ENCODE data around the gene TUBGCP6. TPM values are rescaled to one million over a fixed set of nuclear protein-coding genes. Genes with fewer than 3 reads are reported as not detected.
A peak's percentile ranks its signal among the peaks of the same experiment; 100 is the strongest.

TUBGCP6 gene
- total and polyA plus RNA-seq, 10 of the 15 experiments (the other 5 are each of a cell fraction or from before 2014, with no cell fraction given), result 0.74 to 41.4 (median 19.4) TPM

DNA sequence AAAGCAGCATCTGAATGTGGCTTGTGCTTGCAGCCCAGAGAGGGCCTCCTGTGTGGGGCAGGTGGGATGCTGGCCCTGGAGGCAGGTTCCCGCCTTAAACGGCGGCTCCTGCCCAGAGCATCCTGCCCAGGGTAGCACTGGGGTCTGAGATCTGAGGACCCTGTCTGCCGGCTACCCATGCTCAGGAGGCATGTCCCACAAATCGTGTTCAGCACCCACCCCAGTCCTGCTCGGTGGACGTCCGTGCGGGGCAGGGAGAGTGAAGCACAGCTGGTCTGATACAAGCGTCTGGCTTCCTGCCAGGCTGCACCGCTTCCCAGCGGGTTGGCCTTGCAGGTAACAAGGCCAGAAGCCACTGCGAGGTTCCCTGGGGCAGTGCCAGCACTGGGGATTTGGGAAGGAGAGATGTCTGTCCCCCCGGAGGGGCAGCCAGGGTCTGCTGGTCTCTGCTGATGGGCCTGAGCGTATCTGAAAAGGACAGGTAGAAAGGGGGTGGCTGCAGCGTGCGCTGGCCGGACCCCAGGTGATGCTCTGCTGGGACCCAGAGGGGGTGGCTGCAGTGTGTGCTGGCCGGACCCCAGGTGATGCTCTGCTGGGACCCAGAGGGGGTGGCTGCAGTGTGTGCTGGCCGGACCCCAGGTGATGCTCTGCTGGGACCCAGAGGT lies 55.5 kb downstream of the TUBGCP6 start:
- POLR2A ChIA-PET, result no interaction called here
- TF ChIP-seq FOS (IDR thresholded peaks at IDR 0.05; ENCODE audit: borderline replicate concordance, extremely low read depth, insufficient read length), result no peak
- no peak for TF ChIP-seq SUZ12 (IDR thresholded peaks at IDR 0.05; ENCODE audit: unreplicated experiment)
- no peak for TF ChIP-seq ZNF592 (IDR thresholded peaks at IDR 0.05)
- no peak for TF ChIP-seq CHD4 (IDR thresholded peaks at IDR 0.05)
- TF ChIP-seq CBX3 (IDR thresholded peaks at IDR 0.05; ENCODE audit: borderline replicate concordance, low read depth), result no peak
- no peak for TF ChIP-seq EZH2 (IDR thresholded peaks at IDR 0.05; ENCODE audit: borderline replicate concordance, control insufficient read depth, low read depth, low read length)
- no peak for TF ChIP-seq POU2F2 (IDR thresholded peaks at IDR 0.05; ENCODE audit: borderline replicate concordance, low read depth, low read length)
- TF ChIP-seq SIX5 (IDR thresholded peaks at IDR 0.05; ENCODE audit: low read depth, low read length, severe bottlenecking), result no peak
- no peak for TF ChIP-seq IKZF1 (conservative IDR thresholded peaks at IDR 0.05)
- TF ChIP-seq CEBPB (IDR thresholded peaks at IDR 0.05; ENCODE audit: borderline replicate concordance in 1 of 2, low read depth in 2 of 2, low read length in 2 of 2), result no peak
- no peak for TF ChIP-seq MTA3 (IDR thresholded peaks at IDR 0.05; ENCODE audit: borderline replicate concordance, low read length)
- TF ChIP-seq, protein P1, sequence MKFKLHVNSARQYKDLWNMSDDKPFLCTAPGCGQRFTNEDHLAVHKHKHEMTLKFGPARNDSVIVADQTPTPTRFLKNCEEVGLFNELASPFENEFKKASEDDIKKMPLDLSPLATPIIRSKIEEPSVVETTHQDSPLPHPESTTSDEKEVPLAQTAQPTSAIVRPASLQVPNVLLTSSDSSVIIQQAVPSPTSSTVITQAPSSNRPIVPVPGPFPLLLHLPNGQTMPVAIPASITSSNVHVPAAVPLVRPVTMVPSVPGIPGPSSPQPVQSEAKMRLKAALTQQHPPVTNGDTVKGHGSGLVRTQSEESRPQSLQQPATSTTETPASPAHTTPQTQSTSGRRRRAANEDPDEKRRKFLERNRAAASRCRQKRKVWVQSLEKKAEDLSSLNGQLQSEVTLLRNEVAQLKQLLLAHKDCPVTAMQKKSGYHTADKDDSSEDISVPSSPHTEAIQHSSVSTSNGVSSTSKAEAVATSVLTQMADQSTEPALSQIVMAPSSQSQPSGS (IDR thresholded peaks at IDR 0.05; ENCODE audit: low read length), result no peak
- no peak for TF ChIP-seq DPF2 (IDR thresholded peaks at IDR 0.05)
- TF ChIP-seq PML (IDR thresholded peaks at IDR 0.05; ENCODE audit: low read length), result no peak
- TF ChIP-seq, protein P2, sequence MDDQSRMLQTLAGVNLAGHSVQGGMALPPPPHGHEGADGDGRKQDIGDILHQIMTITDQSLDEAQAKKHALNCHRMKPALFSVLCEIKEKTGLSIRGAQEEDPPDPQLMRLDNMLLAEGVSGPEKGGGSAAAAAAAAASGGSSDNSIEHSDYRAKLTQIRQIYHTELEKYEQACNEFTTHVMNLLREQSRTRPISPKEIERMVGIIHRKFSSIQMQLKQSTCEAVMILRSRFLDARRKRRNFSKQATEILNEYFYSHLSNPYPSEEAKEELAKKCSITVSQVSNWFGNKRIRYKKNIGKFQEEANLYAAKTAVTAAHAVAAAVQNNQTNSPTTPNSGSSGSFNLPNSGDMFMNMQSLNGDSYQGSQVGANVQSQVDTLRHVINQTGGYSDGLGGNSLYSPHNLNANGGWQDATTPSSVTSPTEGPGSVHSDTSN (IDR thresholded peaks at IDR 0.05; ENCODE audit: insufficient replicate concordance, low read depth, low read length), result no peak
- TF ChIP-seq NR2C1 (IDR thresholded peaks at IDR 0.05), result no peak
- TF ChIP-seq MEF2A (IDR thresholded peaks at IDR 0.05; ENCODE audit: insufficient read depth, low read depth, low read length), result no peak
- TF ChIP-seq GATAD2B (conservative IDR thresholded peaks at IDR 0.05; ENCODE audit: low read depth), result no peak
- TF ChIP-seq RCOR1 (conservative IDR thresholded peaks at IDR 0.05; ENCODE audit: low read depth, low read length), result no peak

More for the DNA sequence above, 55.5 kb downstream of the TUBGCP6 start:
- WGBS (ENCODE audit: insufficient coverage, insufficient replicate concordance, low lambda C conversion rate, missing lambda C conversion rate), result 24% methylated on average over 20 of the region's 20 CpGs
- Histone ChIP-seq H3K4me3 (peak overlapping the region; percentile 64), H2AFZ (ENCODE audit: control insufficient read depth, low read depth, low read length) (no peak overlapping the region), H3K27ac (ENCODE audit: control insufficient read depth, insufficient read depth) (peak overlapping the region; percentile 98), H4K20me1 (ENCODE audit: control insufficient read depth, insufficient read depth) (no peaks in the 10 kb centered on the region), H3K27me3 (replicated peaks in 1 of 2; ENCODE audit: control insufficient read depth in 2 of 2, insufficient read depth in 2 of 2, low read length in 1 of 2) (no peaks in the 10 kb centered on the region), H3K9ac (ENCODE audit: control insufficient read depth, insufficient read depth, low read length) (peak overlapping the region; percentile 89), H3K79me2 (ENCODE audit: control insufficient read depth, insufficient read depth, low read length) (peaks cover 75% of the 10 kb centered on the region), H3K36me3 (ENCODE audit: control insufficient read depth in 2 of 2, insufficient read depth in 2 of 2, low read length in 1 of 2) (peaks cover 0 to 15% of the 10 kb centered on the region in 2 experiments; a peak in 3 of 4 replicates), H3K4me1 (ENCODE audit: control insufficient read depth, insufficient read depth, low read length) (peaks cover 67% of the 10 kb centered on the region), H3K4me2 (ENCODE audit: control insufficient read depth, insufficient read depth) (peak overlapping the region; percentile 90), H3K9me3 (replicated peaks; ENCODE audit: control insufficient read depth, insufficient read depth, low read length) (no peaks in the 10 kb centered on the region)
- no TSS peak for BruUV-seq (replicated peaks)
- in situ Hi-C loops (cut with MboI) (no loop called here), intact Hi-C loops (cut with micrococcal nuclease; ENCODE audit: unreplicated experiment) (loop anchor here (5.0 kb wide), 1 partner anchor 227 kb away; the partner anchor contains the start of gene PIM3)
- FAIRE-seq, result no peak
- DNase-seq (ENCODE audit: low read depth, low spot score), result no peak
- RAD21 ChIA-PET (ENCODE audit: unreplicated experiment), result interaction anchor here (0.6 to 2.0 kb wide), 4 partner anchors 12 to 308 kb away, joined by 3 to 4 read pairs (median 3); no protein-coding TSS in a partner anchor
- SMC1A ChIA-PET (ENCODE audit: uncharacterized antibody, unreplicated experiment), result no interaction called here
- no peak for ATAC-seq
- CTCF ChIA-PET, result no interaction called here
